IMR-90 (cell line): ENCODE measurements around the gene ERGIC1. TPM values are rescaled to one million over a fixed set of nuclear protein-coding genes. Genes with fewer than 3 reads are reported as not detected.
A peak's percentile ranks its signal among the peaks of the same experiment; 100 is the strongest.

Experiments
- ATAC-seq: fragments of 200-7000 bp; cut with Tn5 transposase; 2 replicates; pipeline ENCODE4 v1.9.1; 2020; ENCODE audit warnings: low read depth, mild to moderate bottlenecking, moderate library complexity
- BruUV-seq: library from RNA; stranded (reverse); fragments of 400-500 nt; replicated peaks from 2 replicates; lab custom pipeline; 2021; lab: Mats Ljungman, UMichigan
- CTCF ChIA-PET: fragments of 300-600 bp; formaldehyde crosslinking; extraction: SDS; loops from one replicate; lab custom pipeline; 2021; ENCODE audit warnings: antibody characterized with exemption; lab: Yijun Ruan, JAX
- POLR2A ChIA-PET: fragments of 300-600 bp; sonication (Branson Sonifier 250); formaldehyde crosslinking; loops from one replicate; lab custom pipeline; 2022; ENCODE audit warnings: antibody characterized with exemption; ENCODE audit not compliant: unreplicated experiment; lab: Charles Lee
- DNase-seq: peaks from one replicate; pipeline ENCODE4 v3.0.0; 2013
- H2AFZ ChIP-seq: replicated peaks from 2 replicates; pipeline ENCODE3; 2013; ENCODE audit warnings: low read length, mild to moderate bottlenecking; ENCODE audit not compliant: poor library complexity
- H2AK5ac ChIP-seq: 2 replicates; pipeline ENCODE4 v1.6.1; 2013; ENCODE audit warnings: low read depth, low read length, inconsistent platforms
- H2AK9ac ChIP-seq: replicated peaks from 2 replicates; pipeline ENCODE3; 2013; ENCODE audit warnings: mild to moderate bottlenecking, low read depth, low read length, moderate library complexity; ENCODE audit not compliant: poor library complexity
- H2BK120ac ChIP-seq: 2 replicates; pipeline ENCODE4 v1.6.1; 2013; ENCODE audit warnings: low read depth, low read length, inconsistent platforms
- H2BK15ac ChIP-seq: 3 replicates; pipeline ENCODE4 v1.6.1; 2013; ENCODE audit warnings: low read depth, low read length, inconsistent platforms
- H2BK20ac ChIP-seq: 2 replicates; pipeline ENCODE4 v1.6.1; 2013; ENCODE audit warnings: low read depth, mild to moderate bottlenecking, inconsistent platforms, low read length, moderate library complexity
- H2BK5ac ChIP-seq: 2 replicates; pipeline ENCODE4 v1.6.1; 2013; ENCODE audit warnings: mild to moderate bottlenecking, low read depth, low read length, inconsistent platforms; ENCODE audit not compliant: poor library complexity, severe bottlenecking
- H3K14ac ChIP-seq: replicated peaks from 2 replicates; pipeline ENCODE4 v1.6.1; 2013; ENCODE audit warnings: low read depth, low read length, inconsistent platforms
- H3K18ac ChIP-seq: 2 replicates; pipeline ENCODE4 v1.6.1; 2013; ENCODE audit warnings: low read depth, low read length, control low read depth
- H3K23ac ChIP-seq: 2 replicates; pipeline ENCODE4 v1.6.1; 2013; ENCODE audit warnings: low read depth, low read length, inconsistent platforms
- H3K27ac ChIP-seq: 2 replicates; pipeline ENCODE4 v1.5.1; 2013; ENCODE audit warnings: mild to moderate bottlenecking, control low read depth, low read length; ENCODE audit not compliant: insufficient read depth
- H3K27me3 ChIP-seq: 2 replicates; pipeline ENCODE4 v1.6.1; 2013; ENCODE audit warnings: low read length; ENCODE audit not compliant: control insufficient read depth, insufficient read depth
- H3K36me3 ChIP-seq: 2 replicates; pipeline ENCODE4 v1.6.1; 2013; ENCODE audit warnings: low read length, mixed read lengths; ENCODE audit not compliant: control insufficient read depth, insufficient read depth
- H3K4ac ChIP-seq: 2 replicates; pipeline ENCODE4 v1.6.1; 2013; ENCODE audit warnings: low read depth, low read length, inconsistent platforms
- H3K4me1 ChIP-seq: 2 replicates; pipeline ENCODE4 v1.6.1; 2013; ENCODE audit warnings: low read length, mixed read lengths; ENCODE audit not compliant: control insufficient read depth, insufficient read depth
- H3K4me2 ChIP-seq: 2 replicates; pipeline ENCODE4 v1.6.1; 2013; ENCODE audit warnings: low read depth, mild to moderate bottlenecking, control low read depth, low read length, moderate library complexity
- H3K4me3 ChIP-seq: 2 replicates; pipeline ENCODE4 v1.5.1; 2013; ENCODE audit warnings: low read depth, mild to moderate bottlenecking, control low read depth, low read length, moderate library complexity; ENCODE audit not compliant: insufficient read depth
- H3K56ac ChIP-seq: 2 replicates; pipeline ENCODE4 v1.6.1; 2013; ENCODE audit warnings: low read length, inconsistent platforms; ENCODE audit not compliant: insufficient read depth; ENCODE audit errors: extremely low read depth
- H3K79me1 ChIP-seq, 2 experiments: 2 replicates each; pipeline ENCODE4 v1.6.1; 2013; ENCODE audit warnings: low read length in 2 of 2, inconsistent platforms in 1 of 2, low read depth in 1 of 2
- H3K9ac ChIP-seq: 2 replicates; pipeline ENCODE4 v1.6.1; 2013; ENCODE audit warnings: low read depth, low read length, control low read depth
- H3K9me1 ChIP-seq: 2 replicates; pipeline ENCODE4 v1.6.1; 2013; ENCODE audit warnings: low read length, inconsistent platforms; ENCODE audit not compliant: insufficient read depth
- H3K9me3 ChIP-seq: 2 replicates; pipeline ENCODE4 v1.6.1; 2013; ENCODE audit warnings: low read length; ENCODE audit not compliant: control insufficient read depth, insufficient read depth
- H4K20me1 ChIP-seq: 2 replicates; pipeline ENCODE4 v1.6.1; 2013; ENCODE audit warnings: low read length, inconsistent platforms; ENCODE audit not compliant: insufficient read depth
- H4K5ac ChIP-seq: 2 replicates; pipeline ENCODE4 v1.6.1; 2013; ENCODE audit warnings: mild to moderate bottlenecking, low read depth, low read length, control low read depth
- H4K8ac ChIP-seq, 2 experiments: 2 replicates each; pipeline ENCODE4 v1.6.1; 2013; ENCODE audit warnings: low read depth in 2 of 2, low read length in 2 of 2, control low read depth in 1 of 2, inconsistent platforms in 1 of 2
- H4K91ac ChIP-seq: 2 replicates; pipeline ENCODE4 v1.6.1; 2013; ENCODE audit warnings: low read depth, low read length, inconsistent platforms; ENCODE audit not compliant: insufficient read depth
- BHLHE40 ChIP-seq: fragments of 150-350 bp; IDR thresholded peaks from 2 replicates; pipeline ENCODE4 v1.6.1; 2016; ENCODE audit warnings: mild to moderate bottlenecking, low read depth, low read length
- CHD1 ChIP-seq: IDR thresholded peaks from 2 replicates; pipeline ENCODE4 v1.6.1; 2012; ENCODE audit warnings: low read depth, low read length, improper control_type of control experiment
- CTCF ChIP-seq: conservative IDR thresholded peaks from 2 replicates; pipeline ENCODE4 v1.5.1; 2012; ENCODE audit warnings: mild to moderate bottlenecking, low read depth, low read length, improper control_type of control experiment
- ELK1 ChIP-seq: fragments of 150-350 bp; IDR thresholded peaks from 2 replicates; pipeline ENCODE4 v1.6.1; 2016; ENCODE audit warnings: low read depth, mild to moderate bottlenecking, low read length, moderate library complexity, borderline replicate concordance
- FOS ChIP-seq: fragments of 150-350 bp; IDR thresholded peaks from 2 replicates; pipeline ENCODE4 v1.6.1; 2016; ENCODE audit warnings: low read depth, low read length
- MAZ ChIP-seq: IDR thresholded peaks from 2 replicates; pipeline ENCODE4 v1.6.1; 2012; ENCODE audit warnings: low read depth, mild to moderate bottlenecking, low read length, improper control_type of control experiment, moderate library complexity, borderline replicate concordance
- MXI1 ChIP-seq: IDR thresholded peaks from 2 replicates; pipeline ENCODE4 v1.6.1; 2012; ENCODE audit warnings: low read depth, mild to moderate bottlenecking, low read length, moderate library complexity, borderline replicate concordance
- NFE2L2 ChIP-seq: fragments of 150-350 bp; IDR thresholded peaks from 2 replicates; pipeline ENCODE4 v1.6.1; 2016; ENCODE audit warnings: low read depth, mild to moderate bottlenecking, low read length
- POLR2A ChIP-seq: IDR thresholded peaks from 2 replicates; pipeline ENCODE4 v1.6.1; 2012; ENCODE audit warnings: mild to moderate bottlenecking, low read depth, low read length
- RAD21 ChIP-seq: IDR thresholded peaks from 2 replicates; pipeline ENCODE4 v1.6.1; 2012; ENCODE audit warnings: low read length, improper control_type of control experiment
- RCOR1 ChIP-seq: IDR thresholded peaks from 2 replicates; pipeline ENCODE4 v1.6.1; 2012; ENCODE audit warnings: mild to moderate bottlenecking, low read length, improper control_type of control experiment; ENCODE audit not compliant: insufficient replicate concordance
- RFX5 ChIP-seq: IDR thresholded peaks from 2 replicates; pipeline ENCODE4 v1.8.0; 2012; ENCODE audit warnings: low read depth, mild to moderate bottlenecking, low read length, moderate library complexity
- WGBS, 2 experiments: methylation state at CpG; one replicate each; pipeline versions ENCODE4 v1.1.5 to v1.1.7; 2013; ENCODE audit warnings: missing lambda C conversion rate in 2 of 2; ENCODE audit not compliant: insufficient read length in 1 of 2; ENCODE audit errors: extremely low coverage in 2 of 2; 5-methylcytosine and 5-hydroxymethylcytosine counted together
- dilution Hi-C: fragments of 300-500 bp; cut with HindIII; formaldehyde crosslinking; loops from one replicate; pipeline ENCODE4 v1.14.3; 2018; ENCODE audit warnings: low sequenced_read_pairs; ENCODE audit not compliant: unreplicated experiment
- in situ Hi-C: fragments of 300-500 bp; cut with MboI; formaldehyde crosslinking; loops from 3 replicates; pipeline ENCODE4 v1.14.3; 2019; ENCODE audit warnings: low sequenced_read_pairs, inconsistent platforms, mixed read lengths
- intact Hi-C: fragments of 100-400 bp; cut with micrococcal nuclease; formaldehyde crosslinking; loops from 2 replicates; pipeline ENCODE4 v1.10.0; 2022
- polyA plus RNA-seq, 3 experiments: library from polyadenylated mRNA; depleted of rRNA; stranded (reverse); fragments of >200 nt; gene quantifications; 2 replicates each; pipeline ENCODE4 v1.2.3, GENCODE V29; 2012; ENCODE audit warnings: low replicate concordance in 1 of 3
- total RNA-seq: library from RNA; depleted of rRNA; stranded (reverse); fragments of >200 nt; gene quantifications from 2 replicates; pipeline ENCODE4 v1.2.3, GENCODE V29; 2012
- TF ChIP-seq, protein P1 (sequence below): fragments of 150-350 bp; IDR thresholded peaks from 2 replicates; pipeline ENCODE4 v1.6.1; 2017; ENCODE audit warnings: mild to moderate bottlenecking, antibody characterized with exemption, low read length, low read depth

ERGIC1 gene
- total and polyA plus RNA-seq, 2 of the 4 experiments (the other 2 are of a cell fraction), result 134 to 192 TPM

DNA sequence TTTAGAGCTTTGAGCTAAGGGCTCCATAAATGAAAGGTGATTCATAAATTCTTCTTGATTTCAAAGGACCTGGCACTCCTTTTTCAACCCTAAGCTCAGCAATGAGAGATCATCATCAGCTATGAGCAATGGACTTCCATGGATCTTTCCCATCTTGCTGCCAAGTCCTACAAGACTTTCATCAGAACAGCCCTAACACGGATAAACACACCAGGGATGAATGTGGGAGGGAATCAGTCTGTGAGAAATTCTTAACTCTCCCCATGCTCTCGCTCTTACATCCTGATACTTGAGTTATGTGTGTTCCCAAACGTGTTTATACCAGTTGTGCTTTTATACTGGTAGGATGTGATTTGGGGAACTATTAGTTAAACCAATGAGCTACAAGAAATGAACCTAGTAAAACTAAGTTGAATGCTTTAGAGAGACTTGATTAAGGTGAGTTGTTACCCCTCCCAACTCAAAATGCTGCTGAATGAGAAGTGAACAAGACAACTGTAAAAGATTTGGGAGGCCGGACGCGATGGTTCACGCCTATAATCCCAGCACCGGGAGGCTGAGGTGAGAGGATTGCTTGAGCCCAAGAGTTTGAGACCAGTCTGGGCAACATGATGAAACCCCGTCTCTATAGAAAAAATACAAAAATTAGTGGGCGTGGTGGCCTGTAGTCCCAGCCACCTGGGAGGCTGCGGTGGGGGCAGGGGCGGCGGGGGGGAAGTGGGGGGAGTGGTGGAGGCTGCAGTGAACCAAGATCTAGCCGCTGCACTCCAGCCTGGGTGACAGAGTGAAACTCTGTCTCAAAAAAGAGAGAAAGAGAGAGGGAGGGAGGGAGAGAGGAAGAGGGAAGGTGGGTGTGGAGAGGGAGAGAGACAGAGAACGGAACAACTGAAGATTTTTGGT, 120.0 kb downstream of the ERGIC1 start:
- WGBS, 2 experiments, result no CpG with 5 or more reads among the region's 15 CpGs
- H3K4me1 ChIP-seq, result peaks cover 22% of the 10 kb centered on the region
- ChIA-PET POLR2A (interaction anchor here (0.7 to 1.2 kb wide), 3 partner anchors 11 to 636 kb away, joined by 4 to 5 read pairs (median 5); no protein-coding TSS in a partner anchor), CTCF (no interaction called here)
- intact Hi-C loops, result no loop called here
- H3K4ac ChIP-seq, result peak overlapping the region; percentile 99
- H3K79me1 ChIP-seq, result peaks cover 19 to 48% of the 10 kb centered on the region in 2 experiments; a peak in 3 of 4 replicates
- H2BK15ac ChIP-seq, result peak overlapping the region; percentile 97; the same call in 2 of the 3 replicates
- H2BK120ac ChIP-seq, result peak overlapping the region; percentile 98
- peak overlapping the region; percentile 94 to 95 for H4K8ac ChIP-seq
- no peaks in the 10 kb centered on the region for H3K9me3 ChIP-seq
- no peak overlapping the region for H3K4me3 ChIP-seq
- peak overlapping the region; percentile 93 for H3K18ac ChIP-seq
- H2AFZ ChIP-seq, result no peak overlapping the region
- dilution Hi-C loops, result no loop called here
- peak overlapping the region; percentile 99 for H2BK5ac ChIP-seq
- H4K5ac ChIP-seq, result peak overlapping the region; percentile 95
- peak overlapping the region; percentile 99 for H4K91ac ChIP-seq
- peak overlapping the region; percentile 22 for H2AK9ac ChIP-seq
- H3K23ac ChIP-seq, result peak overlapping the region; percentile 75
- H3K36me3 ChIP-seq, result peaks cover 18% of the 10 kb centered on the region
- ATAC-seq (peak; percentile 38), DNase-seq (peak; percentile 98)
- peak overlapping the region; percentile 92 for H3K27ac ChIP-seq
- peak overlapping the region; percentile 98 for H2BK20ac ChIP-seq
- peak overlapping the region; percentile 91; the same call in 1 of the 2 replicates for H3K14ac ChIP-seq
- H2AK5ac ChIP-seq, result peak overlapping the region; percentile 97
- no peaks in the 10 kb centered on the region for H3K27me3 ChIP-seq
- peak overlapping the region; percentile 85 for H3K56ac ChIP-seq
- no TSS peak for BruUV-seq
- peak overlapping the region; percentile 69; the same call in 1 of the 2 replicates for H3K9ac ChIP-seq
- peaks cover 19% of the 10 kb centered on the region for H3K9me1 ChIP-seq
- no peaks in the 10 kb centered on the region for H4K20me1 ChIP-seq
- H3K4me2 ChIP-seq, result no peak overlapping the region; the same call in 1 of the 2 replicates
- in situ Hi-C loops, result no loop called here
- TF ChIP-seq BHLHE40 (peak; percentile 34; the same call in 1 of the 2 replicates), POLR2A (peak; percentile 16), RCOR1 (no peak), CTCF (no peak), RAD21 (0 out of 2 replicates have a peak, but pooled peaks have one; percentile 13), MAZ (no peak), ELK1 (no peak), FOS (peak; percentile 35; the same call in 1 of the 2 replicates), NFE2L2 (no peak), CHD1 (no peak), MXI1 (no peak), RFX5 (no peak)
- TF ChIP-seq, protein P1, sequence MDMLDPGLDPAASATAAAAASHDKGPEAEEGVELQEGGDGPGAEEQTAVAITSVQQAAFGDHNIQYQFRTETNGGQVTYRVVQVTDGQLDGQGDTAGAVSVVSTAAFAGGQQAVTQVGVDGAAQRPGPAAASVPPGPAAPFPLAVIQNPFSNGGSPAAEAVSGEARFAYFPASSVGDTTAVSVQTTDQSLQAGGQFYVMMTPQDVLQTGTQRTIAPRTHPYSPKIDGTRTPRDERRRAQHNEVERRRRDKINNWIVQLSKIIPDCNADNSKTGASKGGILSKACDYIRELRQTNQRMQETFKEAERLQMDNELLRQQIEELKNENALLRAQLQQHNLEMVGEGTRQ, result no peak
